ENCODE results near the gene RASSF1.

DNA sequence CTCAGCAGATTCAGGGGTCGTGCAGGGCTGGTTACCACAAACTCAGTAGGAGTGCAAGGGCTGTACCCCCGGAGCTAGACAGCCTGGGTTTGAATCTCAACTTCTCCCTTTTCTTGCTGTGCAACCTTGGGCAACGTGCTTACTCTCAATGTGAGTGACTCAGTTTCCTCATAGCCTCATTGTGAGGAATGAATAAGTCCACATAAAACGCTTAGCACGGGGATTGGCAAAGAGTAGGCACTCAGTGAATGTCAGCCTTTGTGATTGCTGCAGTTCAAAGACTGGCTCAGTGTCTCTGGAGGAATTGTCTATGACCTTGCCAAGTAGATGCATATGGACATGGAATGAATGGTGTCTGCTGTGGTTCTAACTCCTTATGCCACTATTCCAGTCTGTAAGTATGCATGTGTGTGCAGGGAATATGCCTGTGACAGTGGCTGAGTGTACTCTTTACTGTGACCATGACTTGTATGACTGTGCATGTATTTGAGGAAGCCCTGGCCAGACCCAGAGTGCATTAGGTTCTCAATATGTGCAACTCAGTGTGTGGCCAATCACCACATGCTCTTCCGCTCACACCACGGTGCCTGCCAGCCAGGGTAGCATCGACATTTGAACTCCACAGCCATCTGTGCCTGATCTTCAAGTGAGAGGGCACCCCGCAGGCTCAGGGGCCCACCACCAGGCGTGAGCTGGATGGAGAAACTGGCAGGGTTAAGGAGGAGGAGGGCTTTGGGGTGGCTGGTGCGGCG, 40.5 kb downstream of the RASSF1 start:
- TF ChIP-seq CTCF (conservative IDR thresholded peaks at IDR 0.05; ENCODE audit: low read depth, low read length): no peak
- no peak for TF ChIP-seq RFX5 (IDR thresholded peaks at IDR 0.05; ENCODE audit: low read depth, low read length)
- no peak for TF ChIP-seq CHD1 (IDR thresholded peaks at IDR 0.05; ENCODE audit: low read depth, low read length)
- TF ChIP-seq POLR2A (IDR thresholded peaks at IDR 0.05; ENCODE audit: low read depth, low read length): no peak
- TF ChIP-seq CEBPB (IDR thresholded peaks at IDR 0.05; ENCODE audit: low read depth, low read length): peak; percentile 45; the same call in 1 of the 2 replicates

Measured in IMR-90 (cell line).